SJSA1 (cell line): ENCODE results near the gene HTT. TPM values are rescaled to one million over a fixed set of nuclear protein-coding genes. Genes with fewer than 3 reads are reported as not detected.

Experiments
- DNase-seq, 2 experiments: peaks; one replicate each; pipeline ENCODE4 v3.0.0-alpha.2; 2015 to 2020; ENCODE audit warnings: low spot score in 2 of 2, low read depth in 1 of 2
- H3K27ac ChIP-seq: fragments of 250-450 bp; sonication (Bioruptor Pico); 2 replicates; pipeline ENCODE4 v1.5.1; 2020; ENCODE audit warnings: mild to moderate bottlenecking, moderate library complexity
- H3K27me3 ChIP-seq: fragments of 250-450 bp; sonication (Bioruptor Pico); replicated peaks from 2 replicates; pipeline ENCODE4 v1.5.1; 2020; ENCODE audit warnings: mild to moderate bottlenecking, moderate library complexity
- H3K36me3 ChIP-seq: fragments of 250-450 bp; sonication (Bioruptor Pico); 2 replicates; pipeline ENCODE4 v1.5.1; 2020; ENCODE audit warnings: mild to moderate bottlenecking
- H3K4me1 ChIP-seq: fragments of 250-450 bp; sonication (Bioruptor Pico); replicated peaks from 2 replicates; pipeline ENCODE4 v1.6.1; 2021; ENCODE audit warnings: mild to moderate bottlenecking
- H3K4me3 ChIP-seq: fragments of 250-450 bp; sonication (Bioruptor Pico); 2 replicates; pipeline ENCODE4 v1.5.1; 2020; ENCODE audit warnings: mild to moderate bottlenecking
- H3K9me3 ChIP-seq: fragments of 250-450 bp; sonication (Bioruptor Pico); replicated peaks from 2 replicates; pipeline ENCODE4 v1.5.1; 2020; ENCODE audit warnings: mild to moderate bottlenecking
- total RNA-seq: library from RNA; depleted of rRNA; stranded (reverse); fragments of >200 nt; shearing (Covaris generic); gene quantifications from 2 replicates; pipeline ENCODE4 v1.2.3, GENCODE V29; 2014

The HTT gene
- total RNA-seq, 1 experiment from 2014 or later = 12.6 TPM

GRCh38 chr4:3286335-3287175 lies 212.1 kb downstream of the HTT start:
- H3K9me3 ChIP-seq = no peaks in the 10 kb centered on the region
- H3K27ac ChIP-seq = no peak overlapping the region
- H3K36me3 ChIP-seq = no peaks in the 10 kb centered on the region
- peak in 1 of 2 experiments; percentile 11 for DNase-seq
- no peak overlapping the region for H3K4me3 ChIP-seq
- no peaks in the 10 kb centered on the region for H3K27me3 ChIP-seq
- peaks cover 2% of the 10 kb centered on the region for H3K4me1 ChIP-seq

GRCh38 chr4:3287271-3287971 lies 212.9 kb downstream of the HTT start:
- Histone ChIP-seq H3K4me1 (peaks cover 6% of the 10 kb centered on the region), H3K27me3 (no peaks in the 10 kb centered on the region), H3K27ac (no peak overlapping the region), H3K36me3 (peaks cover 4% of the 10 kb centered on the region; the same call in 1 of the 2 replicates), H3K4me3 (no peak overlapping the region), H3K9me3 (no peaks in the 10 kb centered on the region)
- peak in 1 of 2 experiments; percentile 22 for DNase-seq

DNA sequence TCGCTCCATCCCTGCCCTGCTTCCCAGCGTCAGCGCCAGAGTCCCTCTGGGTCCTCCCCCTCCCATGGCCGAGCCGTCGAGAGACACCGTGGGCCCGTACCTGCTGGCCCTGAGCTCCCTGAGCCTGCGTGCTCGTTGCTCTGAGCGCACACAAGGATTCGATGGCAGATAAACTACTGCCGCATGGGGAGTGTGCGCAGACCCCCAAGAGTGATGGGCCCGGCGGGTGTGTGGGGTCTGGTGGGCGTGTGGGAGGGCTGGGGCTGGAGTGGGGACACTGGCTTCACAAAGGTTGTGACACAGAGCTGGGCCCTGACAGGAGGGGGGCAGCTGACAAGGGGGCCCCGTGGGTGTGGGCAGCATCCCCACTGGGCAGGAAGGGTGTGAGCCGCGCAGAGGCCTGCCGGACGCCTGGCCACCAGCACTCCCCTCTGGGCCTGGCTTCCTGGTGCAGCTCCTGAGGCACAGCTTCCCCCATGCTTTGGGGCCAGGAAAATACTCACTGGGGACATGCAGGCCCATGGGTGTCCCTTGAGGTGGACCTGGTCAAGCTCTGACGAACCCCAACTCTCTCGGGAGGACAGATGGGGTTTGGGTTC lies 213.6 kb downstream of the HTT start:
- Histone ChIP-seq H3K9me3 (no peaks in the 10 kb centered on the region), H3K27me3 (no peaks in the 10 kb centered on the region), H3K27ac (no peak overlapping the region), H3K4me3 (no peak overlapping the region), H3K4me1 (peaks cover 6% of the 10 kb centered on the region), H3K36me3 (peaks cover 5% of the 10 kb centered on the region; the same call in 1 of the 2 replicates)
- peak in 1 of 2 experiments; percentile 25 for DNase-seq

- peak in 1 of 2 experiments; percentile 24 for DNase-seq
- no peak overlapping the region for H3K4me3 ChIP-seq
- peaks cover 5% of the 10 kb centered on the region; the same call in 1 of the 2 replicates for H3K36me3 ChIP-seq
- no peaks in the 10 kb centered on the region for H3K9me3 ChIP-seq
- peaks cover 6% of the 10 kb centered on the region for H3K4me1 ChIP-seq
- H3K27ac ChIP-seq = no peak overlapping the region
- no peaks in the 10 kb centered on the region for H3K27me3 ChIP-seq
Observed at GRCh38 chr4:3288571-3289094, 214.2 kb downstream of the HTT start.

DNA sequence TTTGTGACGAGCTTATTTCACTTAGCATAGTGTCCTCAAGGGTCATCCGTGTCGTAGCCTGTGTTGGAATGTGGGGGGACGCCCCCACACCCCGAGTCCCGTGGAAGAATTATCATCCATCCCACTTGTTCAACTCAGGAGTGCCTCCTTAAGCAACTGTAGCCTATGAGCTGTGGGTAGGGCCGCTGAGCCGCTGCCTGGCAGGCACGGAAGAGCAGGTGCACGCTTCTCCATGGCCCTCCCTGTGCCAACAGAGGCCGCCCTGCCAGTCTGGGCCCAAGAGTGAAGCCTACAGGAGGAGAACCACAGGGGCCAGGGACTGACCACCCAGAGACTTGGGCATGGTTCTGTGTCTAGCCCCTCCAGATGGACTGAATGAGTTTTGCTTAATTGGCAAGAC lies 216.0 kb downstream of the HTT start:
- H3K27me3 ChIP-seq = no peaks in the 10 kb centered on the region
- H3K4me3 ChIP-seq = no peak overlapping the region

DNA sequence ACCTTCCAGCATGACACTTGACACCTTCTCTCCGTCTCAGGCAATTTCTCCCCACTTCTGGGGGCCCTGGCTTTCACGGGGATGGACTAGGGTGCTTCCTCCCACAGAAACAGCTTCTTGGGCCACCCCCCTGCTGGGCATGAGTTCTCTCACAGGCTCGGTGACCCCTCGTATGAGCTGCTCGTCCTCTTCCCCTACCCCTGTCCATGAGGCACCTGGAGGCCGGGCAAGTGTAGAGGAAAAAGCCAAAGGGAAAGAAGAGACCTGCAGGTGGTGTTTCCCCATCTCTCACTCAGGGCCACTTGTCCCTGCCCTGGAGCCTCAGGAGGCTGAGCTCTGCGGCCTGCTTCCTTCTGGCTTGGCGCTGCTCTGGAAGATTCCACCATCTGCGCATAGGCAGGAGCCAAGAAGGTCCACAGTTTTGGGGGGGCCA lies 216.4 kb downstream of the HTT start:
- Histone ChIP-seq H3K36me3 (peaks cover 5% of the 10 kb centered on the region; the same call in 1 of the 2 replicates), H3K27me3 (no peaks in the 10 kb centered on the region)

More for the DNA sequence above, 216.0 kb downstream of the HTT start:
- no peak overlapping the region for H3K27ac ChIP-seq
- H3K4me1 ChIP-seq = peaks cover 11% of the 10 kb centered on the region
- H3K36me3 ChIP-seq = peaks cover 5% of the 10 kb centered on the region; the same call in 1 of the 2 replicates
- peak in 1 of 2 experiments; percentile 16 for DNase-seq
- no peaks in the 10 kb centered on the region for H3K9me3 ChIP-seq

GRCh38 chr4:3291411-3291968 lies 217.0 kb downstream of the HTT start:
- Histone ChIP-seq H3K27me3 (no peaks in the 10 kb centered on the region), H3K4me3 (peak overlapping the region; percentile 75), H3K36me3 (peaks cover 5% of the 10 kb centered on the region; the same call in 1 of the 2 replicates), H3K27ac (peak overlapping the region; percentile 51; the same call in 1 of the 2 replicates), H3K4me1 (peaks cover 11% of the 10 kb centered on the region), H3K9me3 (no peaks in the 10 kb centered on the region)
- DNase-seq = no peak

More for the DNA sequence above, 216.4 kb downstream of the HTT start:
- peaks cover 11% of the 10 kb centered on the region for H3K4me1 ChIP-seq
- no peak overlapping the region for H3K27ac ChIP-seq
- no peak overlapping the region for H3K4me3 ChIP-seq
- peak in 1 of 2 experiments; percentile 13 for DNase-seq
- no peaks in the 10 kb centered on the region for H3K9me3 ChIP-seq

DNA sequence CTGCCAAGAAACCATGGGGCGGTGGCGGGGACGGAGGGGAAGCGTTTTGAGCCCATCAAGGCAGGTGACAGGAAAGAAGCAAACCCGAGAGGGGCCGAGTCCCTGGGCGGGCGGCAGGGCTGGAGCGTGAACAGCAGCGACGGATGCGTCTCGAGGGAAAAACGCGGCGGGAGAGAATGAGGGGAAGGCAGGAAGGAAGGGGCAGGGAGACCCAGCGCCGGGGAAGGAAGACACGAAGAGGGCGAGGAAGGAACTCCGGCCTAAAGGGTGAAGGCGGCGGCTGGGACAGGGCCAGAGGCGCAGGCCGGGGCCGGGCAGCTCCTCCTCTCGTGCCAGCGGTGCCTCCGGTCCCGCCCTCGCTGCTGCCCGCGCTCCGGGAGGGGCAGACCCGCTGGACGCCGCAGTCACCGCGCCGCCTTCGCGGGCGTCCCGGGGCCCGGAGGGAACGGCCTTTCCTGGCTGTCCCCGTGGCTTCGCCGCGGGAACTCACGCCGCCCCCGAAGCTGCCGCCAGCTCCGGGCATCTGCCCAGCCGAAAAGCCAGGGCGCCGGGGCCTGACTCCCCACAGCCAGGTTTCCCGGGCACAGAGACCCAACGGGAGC lies 217.6 kb downstream of the HTT start:
- peak; percentile 41 to 75 for DNase-seq
- peaks cover 5% of the 10 kb centered on the region; the same call in 1 of the 2 replicates for H3K36me3 ChIP-seq
- peak overlapping the region; percentile 75 for H3K4me3 ChIP-seq
- no peaks in the 10 kb centered on the region for H3K9me3 ChIP-seq
- peaks cover 11% of the 10 kb centered on the region for H3K4me1 ChIP-seq
- no peaks in the 10 kb centered on the region for H3K27me3 ChIP-seq
- peak overlapping the region; percentile 51 for H3K27ac ChIP-seq

GRCh38 chr4:3292571-3293400 lies 218.3 kb downstream of the HTT start, which contains the start of gene RGS12:
TSS of gene RGS12 (plus strand) at chr4:3293021. CDS start at chr4:3316171, 23,150 bp downstream.
- no peaks in the 10 kb centered on the region for H3K27me3 ChIP-seq
- H3K4me1 ChIP-seq = peaks cover 11% of the 10 kb centered on the region
- peaks cover 5% of the 10 kb centered on the region; the same call in 1 of the 2 replicates for H3K36me3 ChIP-seq
- peak within 1 kb of the TSS; percentile 75 for H3K4me3 ChIP-seq
- DNase-seq = peak in 1 of 2 experiments; percentile 89
- H3K9me3 ChIP-seq = no peaks in the 10 kb centered on the region
- peak within 1 kb of the TSS; percentile 60 for H3K27ac ChIP-seq
